ENCODE measurements around the gene ATP8A2.
"Not testable (repeated sequence)": the region's sequence is repeated elsewhere in the genome, so short reads cannot be mapped to it uniquely, and the experiment has no call there.

The ATP8A2 gene

GRCh38 chr13:25371875-25372283 lies at the start of gene ATP8A2:
TSS of gene ATP8A2 (plus strand) at chr13:25371974. CDS start at chr13:25372213, 239 bp downstream.
- no peak for DNase-seq

- DNase-seq: no peak
These were observed 47.7 kb upstream of the ATP8A2 start for GRCh38 chr13:25324100-25324499.

GRCh38 chr13:25329706-25330105 lies 42.1 kb upstream of the ATP8A2 start:
- DNase-seq: no peak

- DNase-seq: no peak
These were observed 41.2 kb upstream of the ATP8A2 start for GRCh38 chr13:25330541-25330940.

GRCh38 chr13:25335856-25336255 lies 35.9 kb upstream of the ATP8A2 start:
- no peak for DNase-seq

- no peak for DNase-seq
These were observed 26.2 kb upstream of the ATP8A2 start for GRCh38 chr13:25345576-25345975.

- no peak for DNase-seq
These were observed 24.6 kb upstream of the ATP8A2 start for GRCh38 chr13:25347151-25347550.

GRCh38 chr13:25351404-25351803 lies 20.4 kb upstream of the ATP8A2 start:
- no peak for DNase-seq

- no peak for DNase-seq
These were observed 19.5 kb upstream of the ATP8A2 start for GRCh38 chr13:25352230-25352629.

- DNase-seq: no peak
These were observed 19.0 kb upstream of the ATP8A2 start for GRCh38 chr13:25352806-25353205.

GRCh38 chr13:25353344-25353743 lies 18.4 kb upstream of the ATP8A2 start:
- no peak for DNase-seq

GRCh38 chr13:25354377-25354776 lies 17.4 kb upstream of the ATP8A2 start:
- no peak for DNase-seq

- not testable (repeated sequence) for DNase-seq
These were observed 11.3 kb upstream of the ATP8A2 start for GRCh38 chr13:25360443-25360842.

- DNase-seq: no peak
These were observed 6.0 kb upstream of the ATP8A2 start for GRCh38 chr13:25365720-25366235.

GRCh38 chr13:25371158-25371874 lies 458 bp upstream of the ATP8A2 start:
- no peak for DNase-seq

- no peak for DNase-seq
These were observed 709 bp downstream of the ATP8A2 start for GRCh38 chr13:25372284-25373081.

- DNase-seq: no peak
These were observed 4.1 kb downstream of the ATP8A2 start for GRCh38 chr13:25375727-25376358.

GRCh38 chr13:25377244-25377962 lies 5.6 kb downstream of the ATP8A2 start:
- DNase-seq: no peak

GRCh38 chr13:25378528-25378927 lies 6.8 kb downstream of the ATP8A2 start:
- DNase-seq: no peak

GRCh38 chr13:25379011-25379410 lies 7.2 kb downstream of the ATP8A2 start:
- DNase-seq: no peak

- DNase-seq: no peak
These were observed 8.3 kb downstream of the ATP8A2 start for GRCh38 chr13:25380082-25380481.

- DNase-seq: no peak
These were observed 9.1 kb downstream of the ATP8A2 start for GRCh38 chr13:25380741-25381324.

All from activated naive CD4-positive, alpha-beta T cell treated with anti-CD3 and anti-CD28 coated beads, Interleukin-2, amount 50 U/mL, for 16 hours (primary cell).